Stimulated activated CD4-positive, alpha-beta T cell treated with anti-CD3 and anti-CD28 coated beads, Interleukin-2, amount 100 ng/mL, for 24 hours (primary cell): Measurements from ENCODE around the gene TAF13.
"Not testable (repeated sequence)": the region's sequence is repeated elsewhere in the genome, so short reads cannot be mapped to it uniquely, and the experiment has no call there.

Experiments used
- DNase-seq, 2 donors: peaks; one replicate each; pipeline ENCODE4 v3.0.0-alpha.2; 2020

The TAF13 gene

GRCh38 chr1:109091078-109091838 lies 15.5 kb upstream of the TAF13 start:
- peak; percentile 31 to 34 for DNase-seq

- peak; percentile 86 to 87 for DNase-seq
These were observed 14.6 kb upstream of the TAF13 start, which contains the start of gene TMEM167B for GRCh38 chr1:109090196-109091077. TSS of gene TMEM167B (plus strand) at chr1:109090764. CDS start at chr1:109090873, 109 bp downstream.

GRCh38 chr1:109089242-109090015 lies 13.6 kb upstream of the TAF13 start:
- peak in 1 of 2 donors; percentile 61 for DNase-seq

GRCh38 chr1:109084563-109085517 lies 9.0 kb upstream of the TAF13 start:
- DNase-seq, result no peak

GRCh38 chr1:109083923-109084322 lies 8.1 kb upstream of the TAF13 start:
- DNase-seq, result no peak

- no peak for DNase-seq
These were observed 7.7 kb upstream of the TAF13 start for GRCh38 chr1:109083501-109083900.

- DNase-seq, result no peak
These were observed 4.8 kb upstream of the TAF13 start for GRCh38 chr1:109080441-109081082.

- DNase-seq, result no peak
These were observed 3.4 kb upstream of the TAF13 start for GRCh38 chr1:109079240-109079622.

- DNase-seq, result no peak
These were observed 2.5 kb upstream of the TAF13 start for GRCh38 chr1:109078317-109078716.

- no peak for DNase-seq
These were observed 6.5 kb downstream of the TAF13 start for GRCh38 chr1:109069294-109069693.

- DNase-seq, result no peak
These were observed 7.9 kb downstream of the TAF13 start for GRCh38 chr1:109067883-109068282.

GRCh38 chr1:109065137-109065536 lies 10.7 kb downstream of the TAF13 start:
- no peak for DNase-seq

- no peak for DNase-seq
These were observed 14.6 kb downstream of the TAF13 start for GRCh38 chr1:109061183-109061582.

GRCh38 chr1:109060707-109061106 lies 15.1 kb downstream of the TAF13 start:
- no peak for DNase-seq

- DNase-seq, result no peak
These were observed 16.8 kb downstream of the TAF13 start for GRCh38 chr1:109059026-109059425.

GRCh38 chr1:109056064-109056463 lies 19.7 kb downstream of the TAF13 start:
- no peak for DNase-seq

GRCh38 chr1:109052145-109052544 lies 23.7 kb downstream of the TAF13 start:
- DNase-seq, result not testable (repeated sequence)

GRCh38 chr1:109050228-109050995 lies 25.4 kb downstream of the TAF13 start:
- no peak for DNase-seq

GRCh38 chr1:109048335-109048734 lies 27.5 kb downstream of the TAF13 start:
- no peak for DNase-seq

GRCh38 chr1:109047339-109047738 lies 28.5 kb downstream of the TAF13 start:
- DNase-seq, result no peak

- no peak for DNase-seq
These were observed 29.1 kb downstream of the TAF13 start for GRCh38 chr1:109046671-109047070.
